Vagina (tissue), 2 donors: ENCODE measurements around the gene OMP. TPM values are rescaled to one million over a fixed set of nuclear protein-coding genes. Genes with fewer than 3 reads are reported as not detected.

ENCODE experiments used
- DNase-seq, 2 donors: peaks; one replicate each; pipeline ENCODE4 v3.0.0-alpha.2; 2017; ENCODE audit errors: extremely low spot score in 2 of 2
- H3K27ac ChIP-seq: fragments of 200-600 bp; sonication (generic); one replicate; pipeline ENCODE4 v1.5.1; 2019
- H3K27me3 ChIP-seq: fragments of 200-600 bp; sonication (generic); one replicate; pipeline ENCODE4 v1.5.1; 2019
- H3K36me3 ChIP-seq, 2 donors: fragments of 200-600 bp; sonication (generic); one replicate each; pipeline ENCODE4 v1.5.1; 2017 to 2019
- H3K4me1 ChIP-seq: fragments of 200-600 bp; sonication (generic); one replicate; pipeline ENCODE4 v1.5.1; 2019
- H3K4me3 ChIP-seq, 2 donors: fragments of 200-600 bp; sonication (generic); 1 replicate in 1 of 2; 2 replicates in 1 of 2; pipeline ENCODE4 v1.5.1; 2016 to 2019
- H3K9me3 ChIP-seq: fragments of 200-600 bp; sonication (generic); one replicate; pipeline ENCODE4 v1.5.1; 2019
- POLR2A ChIP-seq, 2 donors: fragments of 450-650 bp; IDR thresholded peaks; one replicate each; pipeline ENCODE4 v1.6.1; 2017; ENCODE audit warnings: antibody characterized with exemption in 2 of 2, mild to moderate bottlenecking in 2 of 2, moderate library complexity in 2 of 2
- POLR2AphosphoS5 ChIP-seq, 2 donors: sonication (generic); formaldehyde crosslinking; IDR thresholded peaks; one replicate each; pipeline ENCODE4 v1.9.0; 2017; ENCODE audit warnings: antibody characterized with exemption in 2 of 2, mild to moderate bottlenecking in 2 of 2, low read depth in 1 of 2; ENCODE audit not compliant: insufficient read depth in 1 of 2
- intact Hi-C: fragments of 100-400 bp; cut with DNase I; formaldehyde crosslinking; loops from one replicate; pipeline ENCODE4 v1.15.1; 2023
- total RNA-seq: library from RNA; depleted of rRNA; stranded (reverse); fragments of >200 nt; gene quantifications from one replicate; pipeline ENCODE4 v1.2.3, GENCODE V29; 2016
- TF ChIP-seq, protein P1 (sequence below), 3 experiments: fragments of 450-650 bp in 2 of 3; fragments of 200-600 bp in 1 of 3; sonication (generic) in 1 of 3; IDR thresholded peaks; one replicate each; pipeline ENCODE4 v1.5.1; 2017 to 2019; ENCODE audit warnings: antibody characterized with exemption in 3 of 3, mild to moderate bottlenecking in 2 of 3, moderate library complexity in 2 of 3

Gene OMP
- total RNA-seq, 1 donor from 2014 or later, result not detected

GRCh38 chr11:77143405-77144020, 40.9 kb downstream of the OMP start:
- Histone ChIP-seq H3K9me3 (no peaks in the 10 kb centered on the region), H3K4me1 (peaks cover 16% of the 10 kb centered on the region), H3K36me3 (no peaks in the 10 kb centered on the region), H3K27ac (no peak overlapping the region), H3K27me3 (no peaks in the 10 kb centered on the region), H3K4me3 (no peak overlapping the region)
- intact Hi-C loops, result no loop called here
- TF ChIP-seq POLR2A (IDR thresholded peaks at IDR 0.05), result no peak
- TF ChIP-seq, protein P1, sequence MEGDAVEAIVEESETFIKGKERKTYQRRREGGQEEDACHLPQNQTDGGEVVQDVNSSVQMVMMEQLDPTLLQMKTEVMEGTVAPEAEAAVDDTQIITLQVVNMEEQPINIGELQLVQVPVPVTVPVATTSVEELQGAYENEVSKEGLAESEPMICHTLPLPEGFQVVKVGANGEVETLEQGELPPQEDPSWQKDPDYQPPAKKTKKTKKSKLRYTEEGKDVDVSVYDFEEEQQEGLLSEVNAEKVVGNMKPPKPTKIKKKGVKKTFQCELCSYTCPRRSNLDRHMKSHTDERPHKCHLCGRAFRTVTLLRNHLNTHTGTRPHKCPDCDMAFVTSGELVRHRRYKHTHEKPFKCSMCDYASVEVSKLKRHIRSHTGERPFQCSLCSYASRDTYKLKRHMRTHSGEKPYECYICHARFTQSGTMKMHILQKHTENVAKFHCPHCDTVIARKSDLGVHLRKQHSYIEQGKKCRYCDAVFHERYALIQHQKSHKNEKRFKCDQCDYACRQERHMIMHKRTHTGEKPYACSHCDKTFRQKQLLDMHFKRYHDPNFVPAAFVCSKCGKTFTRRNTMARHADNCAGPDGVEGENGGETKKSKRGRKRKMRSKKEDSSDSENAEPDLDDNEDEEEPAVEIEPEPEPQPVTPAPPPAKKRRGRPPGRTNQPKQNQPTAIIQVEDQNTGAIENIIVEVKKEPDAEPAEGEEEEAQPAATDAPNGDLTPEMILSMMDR (IDR thresholded peaks at IDR 0.05), result no peak
- TF ChIP-seq POLR2AphosphoS5 (IDR thresholded peaks at IDR 0.05; ENCODE audit: insufficient read depth in 1 of 2, low read depth in 1 of 2), result no peak
- no peak for DNase-seq

- no peaks in the 10 kb centered on the region for H3K9me3 ChIP-seq
- TF ChIP-seq POLR2A (IDR thresholded peaks at IDR 0.05), result no peak
- TF ChIP-seq POLR2AphosphoS5 (IDR thresholded peaks at IDR 0.05; ENCODE audit: insufficient read depth in 1 of 2, low read depth in 1 of 2), result no peak
- TF ChIP-seq, protein P1 (IDR thresholded peaks at IDR 0.05), result no peak
- no peak overlapping the region for H3K27ac ChIP-seq
- no peaks in the 10 kb centered on the region for H3K36me3 ChIP-seq
- DNase-seq, result no peak
- H3K27me3 ChIP-seq, result no peaks in the 10 kb centered on the region
- no peak overlapping the region for H3K4me3 ChIP-seq
- intact Hi-C loops, result no loop called here
- peaks cover 16% of the 10 kb centered on the region for H3K4me1 ChIP-seq
These were observed 41.7 kb downstream of the OMP start for GRCh38 chr11:77144196-77144856.

GRCh38 chr11:77144857-77145428, 42.3 kb downstream of the OMP start:
- TF ChIP-seq POLR2A (IDR thresholded peaks at IDR 0.05), result no peak
- no peak for TF ChIP-seq POLR2AphosphoS5 (IDR thresholded peaks at IDR 0.05; ENCODE audit: insufficient read depth in 1 of 2, low read depth in 1 of 2)
- TF ChIP-seq, protein P1 (IDR thresholded peaks at IDR 0.05), result no peak
- H3K9me3 ChIP-seq, result no peaks in the 10 kb centered on the region
- H3K27ac ChIP-seq, result no peak overlapping the region
- H3K4me3 ChIP-seq, result no peak overlapping the region
- intact Hi-C loops, result no loop called here
- H3K4me1 ChIP-seq, result peaks cover 10% of the 10 kb centered on the region
- no peaks in the 10 kb centered on the region for H3K36me3 ChIP-seq
- H3K27me3 ChIP-seq, result no peaks in the 10 kb centered on the region
- no peak for DNase-seq

DNA sequence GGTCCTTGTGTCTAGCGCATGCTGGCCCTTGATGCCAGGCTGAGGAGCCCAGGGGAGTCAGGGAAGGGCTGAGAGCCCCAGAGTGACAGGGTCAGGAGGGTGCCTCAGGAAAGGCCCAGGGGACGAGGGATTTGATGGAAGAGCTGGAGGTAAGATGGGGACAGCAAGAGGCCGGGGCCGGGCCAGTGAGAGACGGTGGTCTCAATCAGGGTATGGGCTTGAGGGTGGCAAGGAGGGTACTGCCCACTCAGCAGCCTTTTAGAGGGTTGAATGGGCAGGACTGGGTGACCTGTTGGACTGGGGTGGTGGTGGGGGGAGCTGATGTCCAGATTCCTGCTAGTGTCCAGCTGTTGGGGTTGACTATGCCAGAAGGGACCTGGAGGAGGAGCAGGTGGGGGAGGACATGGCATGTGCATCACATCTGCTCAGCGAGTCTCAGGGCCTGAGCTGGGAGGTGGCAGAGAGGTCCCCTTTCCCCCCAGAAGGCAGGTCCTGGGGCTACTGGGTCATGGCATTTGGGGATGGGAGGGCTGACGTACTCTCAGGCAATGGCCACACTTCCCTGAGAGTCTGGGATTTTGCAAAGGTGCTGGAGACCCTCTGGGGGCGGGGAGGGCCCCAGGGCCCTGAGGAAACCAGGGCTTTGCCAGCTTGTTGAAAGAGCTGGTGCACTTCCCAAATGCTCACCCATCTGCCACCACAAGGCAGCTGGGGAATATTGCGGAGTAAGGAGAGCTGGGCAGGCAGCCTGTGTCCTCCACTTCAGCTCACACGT, 43.8 kb downstream of the OMP start:
- DNase-seq, result no peak
- Histone ChIP-seq H3K9me3 (no peaks in the 10 kb centered on the region), H3K27me3 (no peaks in the 10 kb centered on the region), H3K4me1 (no peaks in the 10 kb centered on the region), H3K4me3 (no peak overlapping the region), H3K27ac (no peak overlapping the region), H3K36me3 (no peaks in the 10 kb centered on the region)
- TF ChIP-seq, protein P1 (IDR thresholded peaks at IDR 0.05), result no peak
- TF ChIP-seq POLR2AphosphoS5 (IDR thresholded peaks at IDR 0.05; ENCODE audit: insufficient read depth in 1 of 2, low read depth in 1 of 2) (no peak), POLR2A (IDR thresholded peaks at IDR 0.05) (no peak)
- intact Hi-C loops, result no loop called here
